Adrenal gland (tissue), 12 donors: ENCODE measurements around the gene CFAP47. TPM values are rescaled to one million over a fixed set of nuclear protein-coding genes. Genes with fewer than 3 reads are reported as not detected.

Experiments used
- DNase-seq, 7 donors: peaks; one replicate each; pipeline ENCODE4 v3.0.0-alpha.2; 2019 to 2020
- H3K27ac ChIP-seq, 5 donors: fragments of 200-600 bp; sonication (generic) in 4 of 5; 1 replicate in 3 of 5; 2 replicates in 2 of 5; pipeline versions ENCODE4 v1.5.1 to v1.8.0; 2016 to 2020; ENCODE audit warnings: mild to moderate bottlenecking in 1 of 5
- H3K27me3 ChIP-seq: fragments of 200-600 bp; 2 replicates; pipeline ENCODE4 v1.8.0; 2021
- H3K36me3 ChIP-seq, 2 donors: fragments of 200-600 bp; replicated peaks in 1 of 2; 1 replicate in 1 of 2; 2 replicates in 1 of 2; pipeline versions ENCODE4 v1.5.1 to v1.8.0; 2018 to 2022
- H3K4me1 ChIP-seq, 2 donors: fragments of 200-600 bp; replicated peaks in 1 of 2; 1 replicate in 1 of 2; 2 replicates in 1 of 2; pipeline versions ENCODE4 v1.5.1 to v1.8.0; 2018 to 2021
- H3K4me3 ChIP-seq, 4 donors: fragments of 200-600 bp; sonication (generic) in 3 of 4; one replicate each; pipeline ENCODE4 v1.5.1; 2016 to 2018
- H3K9me3 ChIP-seq, 3 donors: fragments of 200-600 bp; sonication (generic) in 1 of 3; replicated peaks in 1 of 3; 1 replicate in 2 of 3; 2 replicates in 1 of 3; pipeline versions ENCODE4 v1.5.1 to v1.8.0; 2016 to 2021
- CTCF ChIP-seq, 6 experiments: fragments of 450-650 bp in 4 of 6; fragments of 200-600 bp in 2 of 6; sonication (generic) in 1 of 6; IDR thresholded peaks; 1 replicate in 5 of 6; 2 replicates in 1 of 6; pipeline versions ENCODE4 v1.5.1 to v1.8.0; 2016 to 2021; ENCODE audit warnings: antibody characterized with exemption in 6 of 6, mild to moderate bottlenecking in 2 of 6, moderate library complexity in 1 of 6
- POLR2A ChIP-seq, 2 donors: fragments of 450-650 bp; IDR thresholded peaks; one replicate each; pipeline ENCODE4 v1.6.1; 2017; ENCODE audit warnings: antibody characterized with exemption in 2 of 2, mild to moderate bottlenecking in 2 of 2, moderate library complexity in 1 of 2
- WGBS, 4 donors: extraction: QIAGEN DNeasy Blood & Tissue Kit in 2 of 4; methylation state at CpG; one replicate each; pipeline versions ENCODE4 v1.1.5 to v1.1.7; 2013 to 2017; 5-methylcytosine and 5-hydroxymethylcytosine counted together
- intact Hi-C, 2 donors: fragments of 100-400 bp; cut with DNase I; formaldehyde crosslinking; loops; one replicate each; pipeline versions ENCODE4 v1.14.1 to v1.15.0; 2022 to 2023
- polyA plus RNA-seq, 3 donors: library from polyadenylated mRNA; stranded (reverse); fragments of 200-250 nt in 2 of 3; fragments of 350-450 nt in 1 of 3; fragmentation: Illumina TruSeq in 1 of 3; extraction: RNeasy Lipid Tissue Mini Kit (QIAGEN cat#74804) in 1 of 3; gene quantifications; one replicate each; pipeline ENCODE4 v1.2.3, GENCODE V29; 2013 to 2014
- small RNA-seq, 2 donors: library from RNA; depleted of rRNA; stranded (forward); fragments of <200 nt; gene quantifications; one replicate each; pipeline ENCODE3, GENCODE V24; 2016
- total RNA-seq, 9 donors: library from RNA; depleted of rRNA in 4 of 9; stranded (reverse); fragments of >200 nt in 4 of 9; fragments of 120-200 nt in 1 of 9; fragmentation: NEBNext Ultra II Directional in 1 of 9; extraction: Animal tissue kit (Norgen Biotek cat#: 25700) in 1 of 9; gene quantifications; one replicate each; pipeline versions ENCODE4 v1.1.0 to v1.2.4, GENCODE V29; 2013 to 2023
- donor health status: healthy with polysubstance abuse.
- donor health status: Bipolar disorder and iron deficiency.
- donor health status: DM: yes; HTN: yes; CAD: no.
- donor health status: DM: no; HTN: no; CAD: no.
- donor health status: DM: no; HTN: no; CAD: no.
- donor health status: DM: yes; HTN: yes; CAD: no.

The CFAP47 gene
- total and polyA plus RNA-seq, 12 donors = 0.03 to 3.7 (median 0.14) TPM; not detected in 5

DNA sequence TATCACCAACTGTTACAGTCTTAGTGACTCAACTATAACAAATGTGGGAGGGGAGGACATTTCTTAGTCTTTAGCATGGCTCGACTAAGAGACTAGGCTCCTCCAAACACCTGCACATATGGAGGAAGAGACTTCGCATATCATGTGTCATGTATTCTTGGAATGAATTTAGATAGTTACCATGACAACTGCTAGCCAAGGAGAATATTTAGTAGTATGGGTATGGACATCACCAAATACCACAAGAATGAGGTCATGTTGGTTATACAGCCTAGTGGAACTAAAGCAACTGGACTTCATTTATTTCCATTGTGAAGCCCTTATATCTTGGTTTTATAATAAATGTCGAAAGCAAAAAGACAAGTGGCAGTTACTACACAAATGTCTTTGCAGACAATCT is 512.3 kb downstream of the CFAP47 start:
- no peaks in the 10 kb centered on the region for H3K36me3 ChIP-seq
- WGBS, 4 donors = 73% methylated on average over 3 of the region's 3 CpGs
- intact Hi-C loops = no loop called here

GRCh38 chrX:36434522-36434921 is 515.0 kb downstream of the CFAP47 start:
- Histone ChIP-seq H3K4me1 (no peaks in the 10 kb centered on the region), H3K4me3 (no peak overlapping the region), H3K27me3 (no peaks in the 10 kb centered on the region), H3K27ac (no peak overlapping the region), H3K9me3 (no peaks in the 10 kb centered on the region), H3K36me3 (no peaks in the 10 kb centered on the region)
- no peak for DNase-seq
- TF ChIP-seq POLR2A (IDR thresholded peaks at IDR 0.05) (no peak), CTCF (IDR thresholded peaks at IDR 0.05) (no peak)
- intact Hi-C loops = no loop called here
- 63 to 92% (median 75%) methylated on average over 1 of the region's 1 CpG for WGBS, 4 donors

More for the DNA sequence above, 512.3 kb downstream of the CFAP47 start:
- Histone ChIP-seq H3K27ac (no peak overlapping the region), H3K27me3 (no peaks in the 10 kb centered on the region), H3K9me3 (no peaks in the 10 kb centered on the region), H3K4me3 (no peak overlapping the region), H3K4me1 (no peaks in the 10 kb centered on the region)
- DNase-seq = no peak
- TF ChIP-seq CTCF (IDR thresholded peaks at IDR 0.05) (no peak), POLR2A (IDR thresholded peaks at IDR 0.05) (no peak)

Small RNAs within 50 kb of the gene (small RNA-seq; reads per million reads assigned to genes)
- 0 reads per million in 2 donors for gene RNU6-641P

Other genes with a start within 250 kb of the CFAP47 start
- gene MAGEB16, start 121.4 kb upstream of the CFAP47 start, total RNA-seq = not detected
- gene MAGEB16, start 121.4 kb upstream of the CFAP47 start, polyA plus RNA-seq = not detected